VCaP (cell line): ENCODE measurements around the gene ALMS1.
A peak's percentile ranks its signal among the peaks of the same experiment; 100 is the strongest.
"Not testable (repeated sequence)": the region's sequence is repeated elsewhere in the genome, so short reads cannot be mapped to it uniquely, and the experiment has no call there.

Experiments used
- H3K27ac ChIP-seq: fragments of 450-650 bp; 2 replicates; pipeline ENCODE4 v1.5.1; 2017
- CTCF ChIP-seq: fragments of 450-650 bp; conservative IDR thresholded peaks from 2 replicates; pipeline ENCODE4 v1.5.1; 2017; ENCODE audit warnings: mild to moderate bottlenecking, moderate library complexity

The ALMS1 gene

GRCh38 chr2:73614105-73614504 is 228.5 kb downstream of the ALMS1 start:
- H3K27ac ChIP-seq: no peak overlapping the region
- TF ChIP-seq CTCF: no peak

GRCh38 chr2:73614997-73615396 is 229.4 kb downstream of the ALMS1 start:
- no peak for TF ChIP-seq CTCF
- H3K27ac ChIP-seq: no peak overlapping the region

GRCh38 chr2:73619925-73620324 is 234.3 kb downstream of the ALMS1 start:
- H3K27ac ChIP-seq: not testable (repeated sequence)

GRCh38 chr2:73624036-73624435 is 238.4 kb downstream of the ALMS1 start:
- H3K27ac ChIP-seq: not testable (repeated sequence)

- H3K27ac ChIP-seq: not testable (repeated sequence)
Observed at GRCh38 chr2:73624625-73625024, 239.0 kb downstream of the ALMS1 start.

- not testable (repeated sequence) for H3K27ac ChIP-seq
Observed at GRCh38 chr2:73626237-73626636, 240.6 kb downstream of the ALMS1 start.

GRCh38 chr2:73628493-73628892 is 242.9 kb downstream of the ALMS1 start:
- not testable (repeated sequence) for H3K27ac ChIP-seq

- H3K27ac ChIP-seq: not testable (repeated sequence)
- TF ChIP-seq CTCF: peak; percentile 64
Observed at GRCh38 chr2:73630662-73631266, 245.1 kb downstream of the ALMS1 start.

GRCh38 chr2:73636977-73637376 is 251.3 kb downstream of the ALMS1 start:
- not testable (repeated sequence) for H3K27ac ChIP-seq

GRCh38 chr2:73638429-73638828 is 252.8 kb downstream of the ALMS1 start:
- no peak for TF ChIP-seq CTCF
- no peak overlapping the region for H3K27ac ChIP-seq

GRCh38 chr2:73640511-73640911 is 254.9 kb downstream of the ALMS1 start:
- H3K27ac ChIP-seq: no peak overlapping the region
- no peak for TF ChIP-seq CTCF
